ENCODE measurements around the gene ST6GALNAC3.

ST6GALNAC3 gene

GRCh38 chr1:76627498-76627897, 553.0 kb downstream of the ST6GALNAC3 start:
- TF ChIP-seq CTCF (IDR thresholded peaks at IDR 0.05; ENCODE audit: low read depth, low read length, missing control alignments) = no peak
- DNase-seq (ENCODE audit: low read depth) = no peak
- H3K4me3 ChIP-seq (ENCODE audit: low read depth, low read length) = no peak overlapping the region
- in situ Hi-C loops (cut with HindIII; ENCODE audit: low sequenced_read_pairs) = no loop called here

- TF ChIP-seq CTCF (IDR thresholded peaks at IDR 0.05; ENCODE audit: low read depth, low read length, missing control alignments) = no peak
- in situ Hi-C loops (cut with HindIII; ENCODE audit: low sequenced_read_pairs) = no loop called here
- no peak overlapping the region for H3K4me3 ChIP-seq (ENCODE audit: low read depth, low read length)
- no peak for DNase-seq (ENCODE audit: low read depth)
These were observed 553.4 kb downstream of the ST6GALNAC3 start for GRCh38 chr1:76627901-76628300.

GRCh38 chr1:76632136-76632535, 557.6 kb downstream of the ST6GALNAC3 start:
- in situ Hi-C loops (cut with HindIII; ENCODE audit: low sequenced_read_pairs) = no loop called here
- no peak for TF ChIP-seq CTCF (IDR thresholded peaks at IDR 0.05; ENCODE audit: low read depth, low read length, missing control alignments)
- H3K4me3 ChIP-seq (ENCODE audit: low read depth, low read length) = no peak overlapping the region
- DNase-seq (ENCODE audit: low read depth) = no peak

GRCh38 chr1:76635784-76636183, 561.2 kb downstream of the ST6GALNAC3 start:
- DNase-seq (ENCODE audit: low read depth) = no peak
- TF ChIP-seq CTCF (IDR thresholded peaks at IDR 0.05; ENCODE audit: low read depth, low read length, missing control alignments) = no peak
- in situ Hi-C loops (cut with HindIII; ENCODE audit: low sequenced_read_pairs) = no loop called here
- H3K4me3 ChIP-seq (ENCODE audit: low read depth, low read length) = no peak overlapping the region

- no peak for TF ChIP-seq CTCF (IDR thresholded peaks at IDR 0.05; ENCODE audit: low read depth, low read length, missing control alignments)
These were observed 564.6 kb downstream of the ST6GALNAC3 start for GRCh38 chr1:76639181-76639580.

GRCh38 chr1:76640092-76640491, 565.5 kb downstream of the ST6GALNAC3 start:
- no peak overlapping the region for H3K4me3 ChIP-seq (ENCODE audit: low read depth, low read length)
- in situ Hi-C loops (cut with HindIII; ENCODE audit: low sequenced_read_pairs) = no loop called here
- no peak for DNase-seq (ENCODE audit: low read depth)
- TF ChIP-seq CTCF (IDR thresholded peaks at IDR 0.05; ENCODE audit: low read depth, low read length, missing control alignments) = no peak

More at GRCh38 chr1:76639181-76639580, 564.6 kb downstream of the ST6GALNAC3 start:
- no peak for DNase-seq (ENCODE audit: low read depth)
- in situ Hi-C loops (cut with HindIII; ENCODE audit: low sequenced_read_pairs) = no loop called here
- no peak overlapping the region for H3K4me3 ChIP-seq (ENCODE audit: low read depth, low read length)

GRCh38 chr1:76640723-76641122, 566.2 kb downstream of the ST6GALNAC3 start:
- in situ Hi-C loops (cut with HindIII; ENCODE audit: low sequenced_read_pairs) = no loop called here

More at GRCh38 chr1:76640723-76641122, 566.2 kb downstream of the ST6GALNAC3 start:
- DNase-seq (ENCODE audit: low read depth) = no peak
- no peak for TF ChIP-seq CTCF (IDR thresholded peaks at IDR 0.05; ENCODE audit: low read depth, low read length, missing control alignments)
- H3K4me3 ChIP-seq (ENCODE audit: low read depth, low read length) = no peak overlapping the region
